Body of pancreas (tissue), 4 donors: Measurements from ENCODE around the gene AGXT. TPM values are rescaled to one million over a fixed set of nuclear protein-coding genes. Genes with fewer than 3 reads are reported as not detected.

Experiments used
- ATAC-seq: fragments of 150-250 bp; one replicate; pipeline ENCODE4 v1.9.1; 2016
- DNase-seq, 4 donors: peaks; one replicate each; pipeline ENCODE4 v3.0.0-alpha.2; 2019
- H3K27ac ChIP-seq, 4 donors: fragments of 200-600 bp; sonication (generic); 1 replicate in 3 of 4; 2 replicates in 1 of 4; pipeline versions ENCODE4 v1.5.1 to v1.6.1; 2016 to 2019; ENCODE audit warnings: mild to moderate bottlenecking in 1 of 4, mixed read lengths in 1 of 4, moderate library complexity in 1 of 4
- H3K27me3 ChIP-seq, 2 donors: fragments of 200-600 bp; sonication (generic); one replicate each; pipeline ENCODE4 v1.6.0; 2016; ENCODE audit warnings: mild to moderate bottlenecking in 1 of 2
- H3K36me3 ChIP-seq, 2 donors: fragments of 200-600 bp; sonication (generic); replicated peaks in 1 of 2; 2 replicates each; pipeline ENCODE4 v1.5.1; 2016; ENCODE audit warnings: low read depth in 2 of 2; ENCODE audit not compliant: insufficient read depth in 1 of 2
- H3K4me1 ChIP-seq: fragments of 200-600 bp; sonication (generic); one replicate; pipeline ENCODE4 v1.6.0; 2016
- H3K4me3 ChIP-seq, 2 donors: fragments of 200-600 bp; sonication (generic); 1 replicate in 1 of 2; 2 replicates in 1 of 2; pipeline ENCODE4 v1.5.1; 2016 to 2019
- H3K9me3 ChIP-seq, 3 donors: fragments of 200-600 bp; sonication (generic); 1 replicate in 2 of 3; 2 replicates in 1 of 3; pipeline ENCODE4 v1.5.1; 2016
- POLR2A ChIP-seq, 3 donors: fragments of 450-650 bp; IDR thresholded peaks; one replicate each; pipeline ENCODE4 v1.6.1; 2016; ENCODE audit warnings: antibody characterized with exemption in 3 of 3, mild to moderate bottlenecking in 2 of 3
- WGBS, 2 donors: methylation state at CpG; one replicate each; pipeline ENCODE4 v1.1.5; 2017; 5-methylcytosine and 5-hydroxymethylcytosine counted together
- intact Hi-C: fragments of 100-400 bp; cut with DNase I; formaldehyde crosslinking; loops from one replicate; pipeline ENCODE4 v1.15.1; 2023
- total RNA-seq, 2 donors: library from RNA; depleted of rRNA; stranded (reverse); fragments of >200 nt; gene quantifications; one replicate each; pipeline ENCODE4 v1.1.0, GENCODE V29; 2016
- TF ChIP-seq, protein P1 (sequence below), 7 experiments: fragments of 450-650 bp in 4 of 7; fragments of 200-600 bp in 3 of 7; sonication (generic) in 3 of 7; IDR thresholded peaks; one replicate each; pipeline ENCODE4 v1.5.1; 2016 to 2019; ENCODE audit warnings: antibody characterized with exemption in 7 of 7

The AGXT gene
- total RNA-seq, 2 donors from 2014 or later: 1.6 TPM; not detected in 1

DNA sequence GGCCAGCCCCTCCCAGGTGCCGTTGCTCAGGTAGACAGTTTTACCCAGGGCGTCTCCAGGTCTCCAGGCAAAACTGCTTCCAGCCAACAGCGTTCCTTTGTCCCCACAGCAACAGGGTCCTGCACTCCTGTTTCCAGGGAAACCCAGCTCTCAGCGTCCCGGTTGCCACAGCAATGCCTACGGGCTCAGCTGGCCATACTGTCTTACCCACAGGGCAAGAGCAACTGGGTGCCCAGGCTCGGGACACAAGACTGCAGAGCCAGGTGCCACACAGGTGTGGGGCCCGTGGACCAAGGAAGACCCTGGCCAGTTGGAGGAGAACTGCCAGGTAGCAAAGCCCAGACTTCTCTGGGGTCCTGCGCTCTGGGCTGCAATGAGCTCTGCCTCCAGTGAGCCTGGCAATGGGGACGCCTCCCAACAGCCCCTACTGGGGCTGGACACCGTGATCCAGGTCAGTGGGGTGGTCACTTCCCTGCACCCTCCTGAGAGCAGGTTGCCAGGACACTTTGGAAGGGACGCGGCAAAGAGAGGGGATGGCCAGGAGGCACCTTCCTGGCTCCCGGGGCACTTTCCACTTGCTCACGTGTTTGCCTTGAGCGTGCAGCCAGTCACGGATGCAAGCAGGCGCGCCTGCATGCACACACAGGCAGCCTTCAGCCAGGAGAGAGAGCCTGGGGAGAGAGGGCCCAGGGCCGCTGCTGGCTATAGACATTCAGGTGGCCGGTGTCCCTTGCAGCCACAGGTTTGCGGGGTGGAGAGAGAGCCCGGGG lies 37.7 kb downstream of the AGXT start, which contains the start of gene CROCC2:
CROCC2 (plus strand) TSS at position 196 of the 770 bp plus-strand sequence; CDS start at position 374, 178 bp downstream.
- ATAC-seq (no peak), DNase-seq (no peak)
- peak within 1 kb of the TSS in 1 of 4 donors; percentile 10 for H3K27ac ChIP-seq
- H3K9me3 ChIP-seq: no peaks in the 10 kb centered on the region
- WGBS, 2 donors: 52 to 84% methylated on average over 5 to 20 of the region's 23 CpGs
- no peaks in the 10 kb centered on the region for H3K36me3 ChIP-seq
- intact Hi-C loops: no loop called here
- TF ChIP-seq, protein P1, sequence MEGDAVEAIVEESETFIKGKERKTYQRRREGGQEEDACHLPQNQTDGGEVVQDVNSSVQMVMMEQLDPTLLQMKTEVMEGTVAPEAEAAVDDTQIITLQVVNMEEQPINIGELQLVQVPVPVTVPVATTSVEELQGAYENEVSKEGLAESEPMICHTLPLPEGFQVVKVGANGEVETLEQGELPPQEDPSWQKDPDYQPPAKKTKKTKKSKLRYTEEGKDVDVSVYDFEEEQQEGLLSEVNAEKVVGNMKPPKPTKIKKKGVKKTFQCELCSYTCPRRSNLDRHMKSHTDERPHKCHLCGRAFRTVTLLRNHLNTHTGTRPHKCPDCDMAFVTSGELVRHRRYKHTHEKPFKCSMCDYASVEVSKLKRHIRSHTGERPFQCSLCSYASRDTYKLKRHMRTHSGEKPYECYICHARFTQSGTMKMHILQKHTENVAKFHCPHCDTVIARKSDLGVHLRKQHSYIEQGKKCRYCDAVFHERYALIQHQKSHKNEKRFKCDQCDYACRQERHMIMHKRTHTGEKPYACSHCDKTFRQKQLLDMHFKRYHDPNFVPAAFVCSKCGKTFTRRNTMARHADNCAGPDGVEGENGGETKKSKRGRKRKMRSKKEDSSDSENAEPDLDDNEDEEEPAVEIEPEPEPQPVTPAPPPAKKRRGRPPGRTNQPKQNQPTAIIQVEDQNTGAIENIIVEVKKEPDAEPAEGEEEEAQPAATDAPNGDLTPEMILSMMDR (IDR thresholded peaks at IDR 0.05): no peak
- no peak for TF ChIP-seq POLR2A (IDR thresholded peaks at IDR 0.05)
- H3K4me1 ChIP-seq: peaks cover 9% of the 10 kb centered on the region
- no peaks in the 10 kb centered on the region for H3K27me3 ChIP-seq
- H3K4me3 ChIP-seq: no peak within 1 kb of the TSS

DNA sequence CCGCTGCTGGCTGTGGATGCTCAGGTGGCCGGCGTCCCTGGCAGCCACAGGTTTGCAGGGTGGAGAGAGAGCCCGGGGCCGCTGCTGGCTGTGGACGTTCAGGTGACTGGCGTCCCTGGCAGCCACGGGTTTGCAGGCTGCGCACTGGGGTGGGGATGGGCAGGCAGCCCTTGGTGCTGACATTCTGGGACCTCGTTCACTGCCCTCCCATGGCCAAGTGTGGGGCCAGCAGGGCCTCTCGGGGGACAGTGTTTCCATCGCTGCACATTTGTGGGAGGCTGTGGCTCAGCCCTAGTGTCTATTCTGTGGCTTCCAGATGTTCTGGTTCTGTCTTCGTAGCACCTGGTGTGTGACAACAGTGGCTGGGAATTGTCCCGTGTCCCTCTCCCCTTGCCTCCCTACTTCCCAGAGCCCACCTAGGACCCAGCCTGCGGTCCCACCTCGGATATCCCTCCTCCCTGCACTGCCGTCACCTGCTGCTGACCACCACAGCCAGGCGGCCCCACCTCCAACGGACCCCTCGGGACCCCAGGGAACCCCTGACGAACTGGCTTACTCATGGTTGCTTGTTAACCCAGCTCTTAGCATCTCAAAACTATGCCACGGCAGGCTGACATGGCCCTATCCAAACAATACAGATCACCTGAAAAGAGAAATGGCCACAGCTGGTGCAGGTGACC lies 38.4 kb downstream of the AGXT start:
- TF ChIP-seq, protein P1 (IDR thresholded peaks at IDR 0.05): no peak
- TF ChIP-seq POLR2A (IDR thresholded peaks at IDR 0.05): no peak
- WGBS, 2 donors: 73 to 83% methylated on average over 8 to 16 of the region's 22 CpGs
- H3K27me3 ChIP-seq: no peaks in the 10 kb centered on the region

GRCh38 chr2:240909216-240909974 lies 40.8 kb downstream of the AGXT start:
- Histone ChIP-seq H3K27me3 (no peaks in the 10 kb centered on the region), H3K4me3 (no peak overlapping the region), H3K27ac (no peak overlapping the region), H3K4me1 (peaks cover 18% of the 10 kb centered on the region), H3K36me3 (no peaks in the 10 kb centered on the region), H3K9me3 (no peaks in the 10 kb centered on the region)
- ATAC-seq (no peak), DNase-seq (no peak)
- TF ChIP-seq, protein P1 (IDR thresholded peaks at IDR 0.05): no peak
- no peak for TF ChIP-seq POLR2A (IDR thresholded peaks at IDR 0.05)
- 64 to 86% methylated on average over 10 to 13 of the region's 17 CpGs for WGBS, 2 donors
- intact Hi-C loops: no loop called here

More for the DNA sequence above, 38.4 kb downstream of the AGXT start:
- Histone ChIP-seq H3K9me3 (no peaks in the 10 kb centered on the region), H3K36me3 (no peaks in the 10 kb centered on the region), H3K4me3 (no peak overlapping the region), H3K27ac (no peak overlapping the region), H3K4me1 (peaks cover 9% of the 10 kb centered on the region)
- DNase-seq: no peak
- intact Hi-C loops: no loop called here
- no peak for ATAC-seq

GRCh38 chr2:240911641-240912265 lies 43.1 kb downstream of the AGXT start:
- intact Hi-C loops: no loop called here
- 81 to 84% methylated on average over 20 of the region's 20 CpGs for WGBS, 2 donors
- no peak for DNase-seq
- ATAC-seq: no peak
- no peaks in the 10 kb centered on the region for H3K9me3 ChIP-seq
- TF ChIP-seq, protein P1 (IDR thresholded peaks at IDR 0.05): no peak
- no peak for TF ChIP-seq POLR2A (IDR thresholded peaks at IDR 0.05)
- no peak overlapping the region for H3K27ac ChIP-seq
- no peak overlapping the region for H3K4me3 ChIP-seq
- no peaks in the 10 kb centered on the region for H3K27me3 ChIP-seq
- no peaks in the 10 kb centered on the region for H3K36me3 ChIP-seq
- peaks cover 12% of the 10 kb centered on the region for H3K4me1 ChIP-seq
